Glutamatergic neuron (in vitro differentiated cells): ENCODE measurements around the gene XRCC6. TPM values are rescaled to one million over a fixed set of nuclear protein-coding genes. Genes with fewer than 3 reads are reported as not detected.
A peak's percentile ranks its signal among the peaks of the same experiment; 100 is the strongest.

Source experiments
- DNase-seq: peaks from one replicate; pipeline ENCODE4 v3.0.0; 2022
- H3K27ac Mint-ChIP-seq: one replicate; pipeline ENCODE4 v1.8.0; 2020; ENCODE audit warnings: mild to moderate bottlenecking, mixed read lengths, inconsistent platforms; ENCODE audit not compliant: unreplicated experiment
- H3K27me3 Mint-ChIP-seq: one replicate; pipeline ENCODE4 v1.8.0; 2020; ENCODE audit warnings: mild to moderate bottlenecking, moderate library complexity, mixed read lengths, inconsistent platforms; ENCODE audit not compliant: unreplicated experiment
- H3K36me3 Mint-ChIP-seq: one replicate; pipeline ENCODE4 v1.8.0; 2020; ENCODE audit warnings: mild to moderate bottlenecking, mixed read lengths, inconsistent platforms; ENCODE audit not compliant: unreplicated experiment
- H3K4me1 Mint-ChIP-seq: one replicate; pipeline ENCODE4 v1.8.0; 2020; ENCODE audit warnings: mild to moderate bottlenecking, low read depth, mixed read lengths, inconsistent platforms; ENCODE audit not compliant: unreplicated experiment
- H3K4me3 Mint-ChIP-seq: one replicate; pipeline ENCODE4 v1.8.0; 2020; ENCODE audit warnings: mild to moderate bottlenecking, mixed read lengths, inconsistent platforms; ENCODE audit not compliant: unreplicated experiment
- H3K9me3 Mint-ChIP-seq: one replicate; pipeline ENCODE4 v1.8.0; 2020; ENCODE audit warnings: mild to moderate bottlenecking, moderate library complexity, mixed read lengths, inconsistent platforms; ENCODE audit not compliant: unreplicated experiment
- CTCF ChIP-seq: fragments of 200-600 bp; sonication (generic); IDR thresholded peaks from one replicate; pipeline ENCODE4 v1.5.0; 2021; ENCODE audit not compliant: partially characterized antibody, unreplicated experiment
- total RNA-seq: library from RNA; stranded (reverse); fragmentation: NEBNext Ultra II Directional; extraction: Animal tissue kit (Norgen Biotek cat#: 25700); gene quantifications from one replicate; pipeline ENCODE4 v1.2.1, GENCODE V29; 2021; ENCODE audit not compliant: unreplicated experiment

XRCC6 gene
- total RNA-seq, 1 donor from 2014 or later, result 155 TPM

- Mint-ChIP-seq H3K4me1 (peaks cover 3% of the 10 kb centered on the region), H3K9me3 (peaks cover 3% of the 10 kb centered on the region), H3K36me3 (no peaks in the 10 kb centered on the region), H3K27me3 (peaks cover 2% of the 10 kb centered on the region), H3K4me3 (no peak overlapping the region), H3K27ac (no peak overlapping the region)
- DNase-seq, result no peak
- TF ChIP-seq CTCF, result no peak
Observed at GRCh38 chr22:41690476-41690875, 69.4 kb downstream of the XRCC6 start.

GRCh38 chr22:41695211-41695610, 74.1 kb downstream of the XRCC6 start:
- peaks cover 1% of the 10 kb centered on the region for H3K4me1 Mint-ChIP-seq
- no peaks in the 10 kb centered on the region for H3K9me3 Mint-ChIP-seq
- no peaks in the 10 kb centered on the region for H3K27me3 Mint-ChIP-seq
- no peak for TF ChIP-seq CTCF
- no peak overlapping the region for H3K27ac Mint-ChIP-seq
- DNase-seq, result no peak
- H3K4me3 Mint-ChIP-seq, result no peak overlapping the region
- no peaks in the 10 kb centered on the region for H3K36me3 Mint-ChIP-seq

GRCh38 chr22:41696703-41697102, 75.6 kb downstream of the XRCC6 start:
- H3K4me3 Mint-ChIP-seq, result no peak overlapping the region
- no peaks in the 10 kb centered on the region for H3K9me3 Mint-ChIP-seq
- TF ChIP-seq CTCF, result no peak
- DNase-seq, result no peak
- H3K27ac Mint-ChIP-seq, result peak overlapping the region; percentile 15
- no peaks in the 10 kb centered on the region for H3K27me3 Mint-ChIP-seq
- peaks cover 1% of the 10 kb centered on the region for H3K4me1 Mint-ChIP-seq
- H3K36me3 Mint-ChIP-seq, result no peaks in the 10 kb centered on the region

GRCh38 chr22:41697126-41697775, 76.2 kb downstream of the XRCC6 start:
- DNase-seq, result peak; percentile 99
- Mint-ChIP-seq H3K4me1 (peaks cover 1% of the 10 kb centered on the region), H3K27ac (peak overlapping the region; percentile 15), H3K27me3 (no peaks in the 10 kb centered on the region), H3K9me3 (no peaks in the 10 kb centered on the region), H3K36me3 (no peaks in the 10 kb centered on the region), H3K4me3 (no peak overlapping the region)
- TF ChIP-seq CTCF, result peak; percentile 99

GRCh38 chr22:41699264-41700107, 78.4 kb downstream of the XRCC6 start, which contains the start of gene MEI1:
Gene MEI1 (plus strand): TSS chr22:41699503. CDS start chr22:41699539, 36 bp downstream.
- peak; percentile 56 for DNase-seq
- H3K36me3 Mint-ChIP-seq, result no peaks in the 10 kb centered on the region
- H3K9me3 Mint-ChIP-seq, result no peaks in the 10 kb centered on the region
- TF ChIP-seq CTCF, result no peak
- H3K4me3 Mint-ChIP-seq, result no peak within 1 kb of the TSS
- no peak within 1 kb of the TSS for H3K27ac Mint-ChIP-seq
- H3K27me3 Mint-ChIP-seq, result no peaks in the 10 kb centered on the region
- peaks cover 1% of the 10 kb centered on the region for H3K4me1 Mint-ChIP-seq
